ENCODE data around the gene TCF7. TPM values are rescaled to one million over a fixed set of nuclear protein-coding genes. Genes with fewer than 3 reads are reported as not detected.

TCF7 gene
- total RNA-seq, 1 donor, result 3.3 TPM

DNA sequence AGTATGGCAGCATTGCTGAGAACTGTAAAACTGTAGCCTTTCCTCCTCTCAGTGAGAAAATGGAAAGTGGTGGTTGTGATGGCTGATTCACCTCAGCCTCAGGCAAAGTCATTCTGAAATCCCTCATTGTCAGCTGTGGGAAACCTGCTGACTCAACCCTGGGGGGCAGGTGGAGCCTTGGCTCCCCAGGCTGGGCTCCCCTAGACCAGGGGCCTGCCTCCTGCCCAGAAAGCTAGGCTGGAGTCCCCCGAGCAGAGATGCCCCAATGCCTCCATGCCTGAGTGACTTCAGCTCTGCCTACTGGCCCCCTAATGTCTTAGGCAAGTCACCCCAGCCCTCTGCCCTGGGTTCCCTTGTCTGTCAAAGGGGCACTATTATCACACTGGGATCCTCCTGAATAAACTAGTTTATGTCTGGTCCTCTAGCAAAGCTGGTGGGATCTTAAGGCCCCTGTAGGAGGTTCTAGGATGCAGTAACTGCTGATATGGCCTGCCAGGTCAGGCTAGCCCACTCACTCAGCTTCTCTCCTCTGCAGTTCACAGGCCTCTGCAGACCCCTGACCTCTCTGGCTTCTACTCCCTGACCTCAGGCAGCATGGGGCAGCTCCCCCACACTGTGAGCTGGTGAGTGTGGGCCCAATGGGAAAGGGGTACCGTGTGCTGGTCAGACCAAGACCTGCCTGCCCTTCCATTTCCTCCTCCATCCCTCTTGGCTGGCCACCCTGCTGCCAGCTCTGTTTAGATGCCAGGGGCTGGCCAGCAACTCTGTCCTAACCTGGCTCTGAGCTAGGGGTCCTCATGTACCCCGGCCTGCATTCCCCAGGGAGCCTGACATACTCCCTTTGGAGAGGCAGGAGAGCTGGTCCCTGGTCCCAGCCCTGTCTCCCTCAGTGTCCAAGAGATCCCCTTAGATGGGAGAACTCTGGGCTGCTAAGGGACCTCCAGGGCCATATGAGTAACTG, 24.2 kb downstream of the TCF7 start:
- Histone ChIP-seq H3K9me3 (ENCODE audit: low read depth, low read length) (no peaks in the 10 kb centered on the region), H3K27me3 (ENCODE audit: insufficient read depth, low read length) (no peaks in the 10 kb centered on the region), H3K4me1 (ENCODE audit: insufficient read depth, low read length) (peaks cover 24% of the 10 kb centered on the region), H3K27ac (ENCODE audit: low read depth, low read length) (peak overlapping the region; percentile 81), H2AFZ (ENCODE audit: low read length) (no peak overlapping the region), H3K4me3 (ENCODE audit: insufficient read depth, low read length) (no peak overlapping the region), H3K79me2 (ENCODE audit: insufficient read depth, low read length) (peaks cover 67% of the 10 kb centered on the region), H4K20me1 (ENCODE audit: insufficient read depth, low read length) (peaks cover 52% of the 10 kb centered on the region), H3K36me3 (ENCODE audit: insufficient read depth, low read length) (peaks cover 56% of the 10 kb centered on the region), H3K4me2 (ENCODE audit: insufficient read depth, low read length) (no peak overlapping the region)
- TF ChIP-seq, protein P1, sequence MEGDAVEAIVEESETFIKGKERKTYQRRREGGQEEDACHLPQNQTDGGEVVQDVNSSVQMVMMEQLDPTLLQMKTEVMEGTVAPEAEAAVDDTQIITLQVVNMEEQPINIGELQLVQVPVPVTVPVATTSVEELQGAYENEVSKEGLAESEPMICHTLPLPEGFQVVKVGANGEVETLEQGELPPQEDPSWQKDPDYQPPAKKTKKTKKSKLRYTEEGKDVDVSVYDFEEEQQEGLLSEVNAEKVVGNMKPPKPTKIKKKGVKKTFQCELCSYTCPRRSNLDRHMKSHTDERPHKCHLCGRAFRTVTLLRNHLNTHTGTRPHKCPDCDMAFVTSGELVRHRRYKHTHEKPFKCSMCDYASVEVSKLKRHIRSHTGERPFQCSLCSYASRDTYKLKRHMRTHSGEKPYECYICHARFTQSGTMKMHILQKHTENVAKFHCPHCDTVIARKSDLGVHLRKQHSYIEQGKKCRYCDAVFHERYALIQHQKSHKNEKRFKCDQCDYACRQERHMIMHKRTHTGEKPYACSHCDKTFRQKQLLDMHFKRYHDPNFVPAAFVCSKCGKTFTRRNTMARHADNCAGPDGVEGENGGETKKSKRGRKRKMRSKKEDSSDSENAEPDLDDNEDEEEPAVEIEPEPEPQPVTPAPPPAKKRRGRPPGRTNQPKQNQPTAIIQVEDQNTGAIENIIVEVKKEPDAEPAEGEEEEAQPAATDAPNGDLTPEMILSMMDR (IDR thresholded peaks at IDR 0.05; ENCODE audit: extremely low read depth, low read depth, low read length), result no peak
- DNase-seq (ENCODE audit: insufficient read length, low spot score, missing footprints), result peak; percentile 76

DNA sequence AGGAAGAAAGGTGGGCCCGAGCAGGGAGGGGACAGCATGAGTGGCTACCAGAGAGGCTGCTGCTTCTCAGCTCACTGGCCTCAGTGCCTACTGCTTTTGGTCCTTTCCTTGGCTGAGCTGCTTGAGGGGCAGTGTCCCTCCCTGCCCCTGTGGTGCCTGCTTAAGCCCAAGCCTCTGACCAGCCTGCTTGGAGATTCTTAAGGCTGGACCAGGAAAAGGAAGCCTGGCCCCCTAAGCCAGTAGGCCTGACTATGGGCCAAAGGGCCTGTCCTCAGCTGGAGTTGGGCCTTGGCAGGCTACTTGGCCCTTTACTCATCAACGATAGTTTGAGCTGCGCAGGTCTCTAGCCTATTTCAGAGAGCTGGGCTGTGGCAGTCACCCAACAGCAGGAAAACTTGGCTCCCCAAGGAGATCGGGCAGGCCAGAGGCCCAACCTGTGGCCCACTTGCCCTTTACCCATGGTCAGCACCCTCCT, 24.9 kb downstream of the TCF7 start:
- Histone ChIP-seq H2AFZ (ENCODE audit: low read length) (no peak overlapping the region), H3K9me3 (ENCODE audit: low read depth, low read length) (no peaks in the 10 kb centered on the region), H3K4me1 (ENCODE audit: insufficient read depth, low read length) (peaks cover 24% of the 10 kb centered on the region), H3K4me3 (ENCODE audit: insufficient read depth, low read length) (no peak overlapping the region), H3K36me3 (ENCODE audit: insufficient read depth, low read length) (peaks cover 60% of the 10 kb centered on the region), H3K79me2 (ENCODE audit: insufficient read depth, low read length) (peaks cover 67% of the 10 kb centered on the region), H4K20me1 (ENCODE audit: insufficient read depth, low read length) (peaks cover 52% of the 10 kb centered on the region), H3K4me2 (ENCODE audit: insufficient read depth, low read length) (no peak overlapping the region), H3K27me3 (ENCODE audit: insufficient read depth, low read length) (no peaks in the 10 kb centered on the region), H3K27ac (ENCODE audit: low read depth, low read length) (peak overlapping the region; percentile 81)
- TF ChIP-seq, protein P1 (IDR thresholded peaks at IDR 0.05; ENCODE audit: extremely low read depth, low read depth, low read length), result no peak
- peak; percentile 29 for DNase-seq (ENCODE audit: insufficient read length, low spot score, missing footprints)

DNA sequence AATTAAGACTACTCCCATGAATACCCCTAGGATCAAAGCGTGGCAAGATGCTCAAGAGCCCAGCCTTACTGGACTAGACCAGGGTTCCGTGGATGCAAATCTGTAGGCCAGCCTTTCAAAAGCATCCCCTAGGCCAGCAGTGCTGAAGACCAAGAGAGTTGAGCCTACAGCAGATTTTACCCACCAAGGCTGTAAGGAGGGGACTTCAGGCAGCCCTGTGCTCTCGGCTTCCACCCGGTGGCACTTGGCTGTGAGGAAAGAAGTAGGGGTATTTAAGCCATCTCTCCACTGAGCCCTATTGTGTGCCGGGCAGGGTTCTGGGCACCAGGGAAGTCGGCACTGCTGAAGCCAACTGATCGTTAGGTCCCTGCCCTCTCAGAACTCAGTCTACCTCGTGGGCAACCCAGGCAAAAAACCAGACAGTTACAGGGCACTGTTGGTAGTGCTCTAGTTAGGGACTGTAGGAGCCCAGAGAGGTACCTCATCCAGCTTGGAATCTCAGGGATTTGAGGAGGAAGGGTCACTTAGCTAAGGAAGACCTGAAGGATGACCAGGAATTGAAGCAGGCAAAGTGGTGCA, 25.5 kb downstream of the TCF7 start:
- H3K4me1 ChIP-seq (ENCODE audit: insufficient read depth, low read length), result peaks cover 24% of the 10 kb centered on the region
- H3K4me2 ChIP-seq (ENCODE audit: insufficient read depth, low read length), result no peak overlapping the region
- H4K20me1 ChIP-seq (ENCODE audit: insufficient read depth, low read length), result peaks cover 58% of the 10 kb centered on the region
- TF ChIP-seq, protein P1 (IDR thresholded peaks at IDR 0.05; ENCODE audit: extremely low read depth, low read depth, low read length), result no peak
- H3K27ac ChIP-seq (ENCODE audit: low read depth, low read length), result peak overlapping the region; percentile 81
- no peaks in the 10 kb centered on the region for H3K9me3 ChIP-seq (ENCODE audit: low read depth, low read length)
- DNase-seq (ENCODE audit: insufficient read length, low spot score, missing footprints), result peak; percentile 29
- no peak overlapping the region for H2AFZ ChIP-seq (ENCODE audit: low read length)
- no peaks in the 10 kb centered on the region for H3K27me3 ChIP-seq (ENCODE audit: insufficient read depth, low read length)
- H3K36me3 ChIP-seq (ENCODE audit: insufficient read depth, low read length), result peaks cover 60% of the 10 kb centered on the region
- peaks cover 68% of the 10 kb centered on the region for H3K79me2 ChIP-seq (ENCODE audit: insufficient read depth, low read length)
- H3K4me3 ChIP-seq (ENCODE audit: insufficient read depth, low read length), result no peak overlapping the region
